Midbrain (tissue), 1 donor: Measurements from ENCODE around the gene PPP1R13B.

ENCODE experiments used
- DNase-seq: peaks from one replicate; lab custom pipeline; 2025; lab: John Stamatoyannopoulos, UW

PPP1R13B gene

DNA sequence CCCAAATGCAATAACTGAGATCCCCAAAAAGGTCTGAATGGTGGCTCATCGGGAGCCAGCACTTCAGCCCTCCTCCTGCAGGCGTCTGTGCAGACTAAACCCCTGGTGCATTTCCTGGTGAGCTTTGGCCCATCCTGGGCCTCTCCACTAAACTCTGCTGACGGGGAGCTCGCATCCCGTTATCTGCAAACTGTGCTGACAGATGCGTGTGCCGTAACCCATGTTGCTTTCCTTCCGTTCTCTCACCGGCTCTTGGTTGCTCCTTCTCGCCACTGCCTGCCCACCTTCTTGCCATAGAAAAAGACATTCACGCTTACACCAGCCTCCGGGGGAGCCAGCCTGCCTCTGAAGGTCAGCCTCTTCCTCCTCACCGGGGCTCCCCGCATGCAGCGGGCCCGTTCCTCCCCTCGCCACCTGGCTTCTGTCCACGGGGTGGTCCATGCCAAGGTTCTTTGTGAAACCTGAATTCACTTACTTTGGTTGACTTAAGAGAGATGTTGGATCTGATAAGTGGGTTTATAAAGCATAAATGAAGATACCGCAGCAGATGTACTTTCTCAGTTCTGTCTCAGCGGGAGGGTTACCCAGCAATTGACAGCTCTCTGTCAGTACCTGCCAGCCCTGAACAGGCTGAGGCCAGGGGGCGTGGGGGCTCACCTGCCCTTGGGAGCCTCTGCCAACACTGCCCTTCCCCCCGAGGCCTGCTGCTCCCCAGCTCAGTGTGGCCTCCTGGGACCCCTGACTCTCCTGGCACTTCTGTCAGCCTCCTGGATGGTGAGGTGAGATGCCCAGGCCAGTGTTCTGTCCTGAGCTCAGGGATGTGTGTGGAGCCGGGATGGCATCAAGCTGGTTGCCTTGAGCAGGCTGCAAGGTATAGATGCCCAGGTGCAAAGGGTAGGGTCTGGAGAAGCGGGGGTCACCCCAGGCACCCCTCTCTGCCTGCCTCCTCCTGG is 117.6 kb downstream of the PPP1R13B start:
- DNase-seq, result no peak

DNA sequence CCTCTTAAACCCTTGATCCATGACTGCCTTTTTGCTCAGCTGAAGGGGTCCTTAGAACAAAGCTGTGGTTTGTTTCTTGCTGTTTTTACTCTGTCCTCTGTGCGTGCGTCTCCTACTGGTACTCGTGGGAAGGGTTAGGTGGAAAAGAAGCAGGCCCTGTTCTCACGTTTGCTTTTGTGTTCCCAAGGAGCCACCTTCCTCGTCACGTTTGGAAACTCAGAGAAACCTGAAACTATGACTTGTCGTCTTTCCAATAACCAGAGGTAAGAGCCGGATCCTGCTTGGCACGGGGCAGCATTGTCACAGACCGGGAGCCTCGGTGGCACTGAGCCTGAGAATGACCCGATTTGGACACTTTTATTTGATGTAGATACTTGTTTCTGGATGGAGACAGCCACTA is 118.7 kb downstream of the PPP1R13B start:
- DNase-seq, result no peak

DNA sequence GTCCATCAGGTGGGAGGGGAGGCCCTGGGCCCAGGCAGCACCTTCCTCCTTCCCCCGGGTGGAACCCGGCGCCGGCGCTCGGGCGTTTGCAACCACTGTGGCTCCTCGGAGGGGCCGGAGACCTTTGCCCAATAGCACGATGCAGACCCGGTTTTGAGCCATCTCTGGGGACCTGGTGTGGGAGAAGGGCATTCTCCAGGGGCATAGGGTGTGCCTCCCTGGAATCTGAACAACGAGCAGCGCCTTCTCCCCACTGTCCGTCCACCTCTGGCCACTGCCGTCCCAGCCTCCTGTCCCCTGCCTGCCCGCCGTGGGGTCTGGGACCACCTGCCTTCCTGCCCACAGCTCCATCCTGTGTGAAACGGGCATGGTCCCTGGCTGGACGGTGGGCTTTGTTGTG is 119.2 kb downstream of the PPP1R13B start:
- no peak for DNase-seq

DNA sequence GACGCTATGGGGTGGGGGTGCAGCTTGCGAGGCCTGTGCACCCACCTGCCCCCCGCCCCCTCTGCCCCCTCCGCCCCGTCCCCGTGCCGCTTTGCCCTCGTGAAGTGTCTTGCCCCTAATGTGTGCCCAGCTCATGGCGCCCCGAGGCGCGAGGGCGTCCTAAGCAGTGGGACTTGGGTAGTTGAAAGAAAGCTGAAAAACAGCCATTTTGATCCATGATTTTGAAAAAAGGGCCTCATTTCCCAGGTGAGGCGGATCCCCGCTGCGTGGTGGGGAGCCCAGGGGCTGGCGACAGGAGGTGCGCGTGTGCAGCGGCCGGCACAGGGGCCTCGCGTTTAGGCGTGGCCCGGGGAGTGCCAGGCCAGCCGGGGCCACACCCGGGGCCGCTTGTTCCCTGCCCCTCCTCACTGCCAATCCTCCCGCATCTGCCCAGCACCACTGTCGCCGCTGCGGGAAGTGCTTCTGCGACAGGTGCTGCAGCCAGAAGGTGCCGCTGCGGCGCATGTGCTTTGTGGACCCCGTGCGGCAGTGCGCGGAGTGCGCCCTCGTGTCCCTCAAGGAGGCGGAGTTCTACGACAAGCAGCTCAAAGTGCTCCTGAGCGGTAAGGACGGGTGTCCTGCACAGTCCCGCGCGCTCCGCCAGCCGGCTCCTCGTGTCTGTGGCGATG is 119.9 kb downstream of the PPP1R13B start:
- DNase-seq, result no peak

DNA sequence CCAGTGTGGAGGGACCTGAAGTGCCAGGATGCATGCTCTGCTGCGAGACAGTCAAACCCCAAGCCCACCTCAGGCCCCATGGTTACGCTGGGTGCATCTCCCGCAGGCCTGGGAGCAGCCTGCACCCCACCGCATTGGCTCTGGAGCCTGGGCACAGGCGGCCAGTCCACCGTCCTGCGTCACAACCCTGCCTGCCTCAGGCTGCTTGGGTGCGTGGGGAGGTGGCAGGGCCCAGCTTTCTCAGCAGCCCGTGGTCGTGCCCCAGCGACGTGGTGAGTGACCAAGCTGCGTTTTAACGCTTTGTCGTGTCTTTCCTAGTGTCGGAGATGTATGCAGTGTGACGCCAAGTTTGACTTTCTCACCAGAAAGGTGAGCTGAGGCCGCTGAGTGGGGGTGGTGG is 120.9 kb downstream of the PPP1R13B start:
- no peak for DNase-seq

DNA sequence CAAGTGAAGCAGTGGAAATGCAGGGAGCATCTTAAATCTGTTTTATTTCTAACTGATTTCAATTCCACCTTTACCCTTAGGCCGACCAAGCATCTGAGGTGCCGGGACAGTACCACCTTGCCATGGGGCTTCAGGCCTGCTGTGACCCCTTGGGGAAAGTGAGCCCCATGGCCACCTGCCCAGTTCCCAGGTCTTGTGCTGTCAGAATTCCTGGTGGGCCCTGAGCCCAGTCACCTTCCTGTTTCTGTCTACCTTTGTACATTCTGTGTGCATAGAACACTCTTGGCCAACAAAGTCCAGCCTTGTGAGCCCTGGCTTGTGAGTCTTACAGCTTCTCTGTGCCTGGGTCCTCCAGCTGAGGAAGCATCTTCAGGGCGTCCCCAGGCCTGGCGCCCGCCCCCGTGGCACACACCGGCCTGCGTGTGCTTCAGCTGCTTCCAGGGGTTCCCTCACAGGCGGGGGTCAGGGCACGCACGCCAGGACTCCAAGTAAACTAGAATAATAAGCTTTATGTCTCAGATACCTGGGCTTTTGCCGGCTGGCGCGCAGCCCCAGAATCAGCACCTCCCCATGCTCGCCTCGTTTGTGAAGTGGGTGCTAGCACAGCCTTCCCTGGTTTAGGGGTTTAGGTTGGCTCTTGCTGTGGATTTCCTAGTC is 121.5 kb downstream of the PPP1R13B start:
- no peak for DNase-seq

DNA sequence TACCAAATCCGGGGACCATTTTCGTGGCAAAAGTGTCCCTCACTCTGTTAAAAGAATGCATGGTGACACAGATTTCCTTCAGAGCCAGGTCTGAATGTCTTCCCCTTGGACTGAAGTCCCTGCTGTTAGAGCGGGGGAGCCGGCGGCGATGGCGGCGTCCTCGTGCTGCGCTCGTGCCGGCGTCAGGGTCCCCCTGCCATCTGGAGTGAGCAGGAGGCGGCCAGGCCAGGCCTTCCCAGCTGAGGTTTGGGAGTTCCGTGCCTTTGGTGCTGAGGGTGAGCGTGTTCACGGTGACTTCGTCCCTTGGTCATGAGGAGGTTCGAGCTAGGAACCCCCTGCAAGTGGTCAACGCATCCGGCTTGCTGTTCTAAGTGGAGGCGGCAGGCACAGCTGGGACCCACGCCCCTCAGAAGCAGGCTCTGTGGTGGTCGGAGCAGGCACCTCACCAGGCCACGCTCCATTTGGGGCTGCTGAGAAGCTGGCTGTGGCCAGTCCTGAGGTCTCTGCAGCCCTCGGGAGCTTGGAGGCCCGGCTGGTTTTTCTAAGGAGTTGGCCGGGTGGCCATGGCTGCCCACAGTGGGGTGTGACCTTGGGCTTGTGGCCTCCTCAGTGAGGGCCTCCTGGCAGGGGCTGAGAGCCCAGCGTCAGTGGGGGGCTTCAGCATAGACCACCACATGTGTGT is 122.2 kb downstream of the PPP1R13B start:
- no peak for DNase-seq

DNA sequence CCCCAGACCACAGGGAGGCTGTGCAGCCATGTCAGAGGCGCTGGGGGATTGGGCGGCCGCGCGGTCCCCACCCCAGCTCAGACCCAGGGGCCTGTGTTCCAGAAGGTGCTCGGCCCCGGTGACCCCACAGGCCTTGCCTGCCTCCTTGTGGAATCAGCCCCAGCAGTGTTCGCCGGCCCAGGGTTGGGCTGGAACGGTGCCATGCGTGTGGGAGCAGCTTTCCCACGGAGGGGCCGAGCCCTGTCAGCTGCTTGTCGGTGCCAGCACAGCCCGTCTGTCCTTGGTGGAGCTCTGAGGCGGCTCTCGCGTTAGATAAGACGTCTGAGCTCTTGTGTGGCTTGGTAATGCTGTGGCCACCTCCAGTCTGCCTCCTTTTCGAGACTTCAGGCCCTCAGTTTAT is 123.3 kb downstream of the PPP1R13B start:
- DNase-seq, result no peak

DNA sequence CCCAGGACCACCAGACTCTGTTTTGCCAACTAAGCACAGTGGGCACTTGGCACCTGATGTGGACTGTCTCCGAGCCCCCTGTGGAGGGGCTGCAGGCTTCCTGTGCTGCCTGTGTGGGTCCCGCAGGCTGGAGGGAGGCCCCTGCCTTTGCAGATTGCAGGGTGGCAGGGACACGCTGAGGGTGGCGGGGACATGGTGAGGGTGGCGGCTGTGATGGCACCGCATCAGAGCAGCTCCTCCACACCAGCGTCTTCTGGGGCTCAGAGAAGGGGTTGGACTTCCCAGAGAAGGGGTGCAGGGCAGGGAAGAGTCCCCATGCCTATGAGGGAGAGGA is 123.7 kb downstream of the PPP1R13B start:
- no peak for DNase-seq

DNA sequence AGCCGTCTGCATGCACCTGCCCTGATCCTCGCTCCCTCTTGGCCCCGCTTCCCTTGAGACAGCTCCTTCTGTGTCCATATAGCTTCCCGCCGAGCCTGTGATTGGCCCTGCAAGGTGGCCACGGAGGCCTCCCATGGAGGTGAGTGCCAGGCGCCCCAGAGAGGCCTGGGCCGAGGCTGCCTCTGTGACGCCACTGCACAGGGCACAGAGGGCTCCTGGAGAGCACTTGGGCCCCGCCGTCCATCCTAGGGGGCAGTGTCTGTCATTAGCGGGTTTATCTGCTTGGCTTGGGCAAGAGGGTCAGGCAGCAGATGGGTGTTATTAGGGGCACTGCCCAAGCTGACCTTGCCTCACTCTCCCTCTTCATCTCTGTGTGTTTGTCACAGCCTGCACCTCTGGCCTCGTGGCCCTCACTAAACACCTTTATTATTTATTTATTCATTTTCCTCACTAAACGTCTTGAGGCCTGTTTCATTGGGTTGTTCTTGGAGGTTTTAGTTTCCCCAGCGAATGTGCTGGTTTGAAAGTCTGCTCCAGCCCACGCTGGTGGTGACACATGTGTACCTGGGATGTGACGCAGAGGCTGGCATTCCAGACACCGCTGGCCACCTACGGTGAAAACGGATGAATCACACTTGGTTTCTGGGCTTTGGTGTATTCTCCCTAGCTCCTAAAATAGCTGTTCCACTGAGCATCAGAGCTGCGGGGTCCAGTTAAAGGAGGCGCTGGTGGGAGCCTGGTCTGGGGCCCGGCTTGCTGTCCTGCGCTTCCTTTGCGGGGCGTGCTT is 125.8 kb downstream of the PPP1R13B start:
- DNase-seq, result no peak

DNA sequence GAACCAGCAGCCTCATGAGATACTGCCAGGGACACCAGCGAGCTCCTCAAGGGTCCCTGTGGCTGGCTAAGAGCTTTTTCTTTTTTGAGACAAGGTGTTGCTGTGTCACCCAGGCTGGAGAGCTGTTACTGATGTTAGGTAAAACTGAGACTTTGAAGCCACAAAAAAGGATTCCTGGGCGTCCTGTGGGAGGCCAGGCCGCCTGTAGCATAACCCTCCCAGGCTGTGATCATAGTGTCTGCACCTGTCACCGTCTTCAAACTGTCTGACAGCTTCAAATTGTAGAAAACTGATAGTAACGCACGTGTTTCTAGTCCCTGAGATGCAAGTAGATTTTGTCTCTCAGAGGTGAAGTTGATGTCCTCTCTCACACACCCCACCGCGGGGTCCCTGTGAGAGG is 127.6 kb downstream of the PPP1R13B start:
- DNase-seq, result no peak

DNA sequence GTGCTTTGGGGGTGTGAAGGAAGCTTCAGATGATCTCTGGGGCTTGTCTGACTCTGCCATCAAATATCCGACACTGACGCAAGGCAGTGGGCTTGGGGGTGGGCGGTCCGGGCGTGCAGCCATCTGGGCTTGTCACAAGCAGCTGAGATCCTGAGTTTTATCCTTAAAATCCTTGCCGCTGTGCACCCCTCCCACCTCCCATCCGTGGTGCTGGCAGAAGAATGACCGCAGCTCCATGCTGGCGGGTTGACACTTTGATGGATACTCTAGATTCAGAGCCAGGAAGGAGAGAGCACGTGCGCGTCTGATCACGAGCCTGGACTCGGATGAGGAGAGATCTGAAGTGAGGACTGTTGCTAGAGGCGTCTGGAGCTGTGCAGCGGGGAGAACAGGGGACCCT is 128.8 kb downstream of the PPP1R13B start:
- DNase-seq, result no peak

DNA sequence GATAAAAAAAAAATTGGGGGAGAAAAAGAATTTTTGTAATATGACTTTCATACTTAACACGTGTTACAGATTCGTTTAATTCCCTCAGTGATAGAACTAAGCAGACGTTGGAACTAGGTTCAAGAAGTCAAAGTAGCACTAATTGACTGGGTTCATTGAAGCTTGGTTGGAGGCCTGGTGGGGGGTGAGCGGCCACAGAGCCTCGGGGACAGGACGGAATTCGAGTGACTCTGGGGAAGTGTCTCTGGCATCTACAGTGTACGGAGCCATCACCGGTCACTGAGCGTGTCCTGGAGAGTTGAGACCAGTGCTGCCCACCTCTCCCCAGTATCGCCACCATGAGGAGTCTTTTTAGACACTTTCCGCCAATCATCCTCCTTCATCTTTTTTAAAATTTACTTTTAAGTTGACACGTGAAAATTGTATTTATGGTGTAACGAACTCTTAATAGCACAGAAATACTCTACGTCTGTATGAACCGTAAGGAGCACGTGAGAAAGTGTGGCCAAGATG is 130.4 kb downstream of the PPP1R13B start:
- no peak for DNase-seq

DNA sequence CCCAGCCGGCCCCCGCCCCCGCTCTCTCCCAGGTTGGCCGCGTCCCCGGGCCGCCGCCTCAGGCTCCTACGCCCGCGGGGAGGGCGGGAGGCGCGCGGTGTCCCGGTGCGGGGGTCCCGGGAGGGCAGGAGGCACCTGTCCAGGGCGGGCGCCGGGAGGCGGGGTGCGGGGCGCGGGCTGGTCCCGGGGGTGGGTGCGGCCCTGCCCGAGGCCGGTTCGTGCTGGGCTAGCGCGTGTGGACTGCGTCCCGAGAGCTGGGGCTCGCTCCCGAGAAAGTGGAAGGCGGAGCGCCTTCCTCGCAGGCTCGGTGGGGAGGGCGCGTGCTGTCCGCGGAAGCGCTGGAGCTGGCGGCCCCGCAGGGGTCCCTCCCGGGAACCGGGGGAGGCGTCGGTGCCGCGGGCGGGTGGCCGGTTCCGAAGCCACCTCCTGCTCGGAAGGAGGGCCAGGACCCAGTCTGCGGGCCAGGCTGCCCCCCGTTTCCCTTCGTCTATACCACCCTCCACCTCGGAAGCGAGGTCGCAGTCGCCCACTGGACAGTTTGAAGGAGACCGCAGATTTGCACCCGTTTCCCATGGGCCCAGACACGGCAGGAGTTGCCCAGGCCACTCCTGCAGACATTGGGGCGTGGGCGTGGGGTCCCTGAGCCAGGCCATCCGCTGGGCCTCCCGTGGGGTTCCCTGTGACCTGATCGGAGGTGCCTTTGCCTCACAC is 131.1 kb downstream of the PPP1R13B start:
- DNase-seq, result peak; percentile 22

DNA sequence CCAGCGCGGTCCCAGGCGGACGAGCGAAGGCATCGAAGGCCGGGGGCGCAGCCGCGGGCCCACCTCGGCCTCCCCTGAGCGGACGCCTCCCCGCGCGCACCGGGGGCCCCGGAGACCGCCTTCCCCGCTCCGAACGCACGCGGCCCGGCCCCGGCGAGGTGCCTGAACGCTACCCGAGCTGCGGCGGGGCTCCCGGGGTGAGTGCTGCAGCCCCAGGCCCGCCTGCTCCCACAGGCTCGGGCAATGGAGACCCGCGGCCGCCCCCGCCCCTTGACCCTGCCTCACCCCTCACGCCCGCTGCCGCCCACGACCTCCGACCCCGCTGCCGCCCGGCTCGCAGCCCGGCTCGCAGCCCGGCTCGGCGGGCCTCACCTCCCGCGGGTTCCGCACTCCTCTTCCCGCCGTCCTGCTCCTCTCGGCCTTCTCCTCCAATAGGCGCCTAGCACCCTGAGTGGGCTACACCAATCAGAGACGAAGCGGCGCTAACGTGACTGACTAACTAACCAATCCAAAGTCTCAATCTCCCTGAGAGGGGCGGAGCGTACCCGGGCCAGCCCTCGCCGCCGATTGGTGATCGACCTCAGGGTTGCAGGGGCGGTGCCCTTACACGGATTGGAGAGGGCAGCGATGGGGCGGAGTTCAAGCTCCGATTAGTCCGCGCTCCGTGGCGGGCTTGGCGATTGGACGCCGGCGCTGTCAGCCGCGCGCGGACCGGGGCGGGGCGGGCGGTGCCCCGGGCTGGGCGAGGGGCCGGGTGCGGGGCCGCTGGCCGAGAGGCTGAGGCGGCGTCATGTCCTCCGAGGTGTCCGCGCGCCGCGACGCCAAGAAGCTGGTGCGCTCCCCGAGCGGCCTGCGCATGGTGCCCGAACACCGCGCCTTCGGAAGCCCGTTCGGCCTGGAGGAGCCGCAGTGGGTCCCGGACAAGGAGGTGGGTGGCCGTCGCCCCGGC is 132.0 kb downstream of the PPP1R13B start, which contains the start of the genes XRCC3 and ZFYVE21:
Gene XRCC3 (minus strand): TSS at position 400 of the 949 bp plus-strand sequence. CDS start 4,364 bp downstream, outside the sequence.
Gene ZFYVE21 (plus strand): TSS at position 759 of the 949 bp plus-strand sequence. CDS start 32 bp downstream, at position 791.
- DNase-seq, result peak; percentile 100

DNA sequence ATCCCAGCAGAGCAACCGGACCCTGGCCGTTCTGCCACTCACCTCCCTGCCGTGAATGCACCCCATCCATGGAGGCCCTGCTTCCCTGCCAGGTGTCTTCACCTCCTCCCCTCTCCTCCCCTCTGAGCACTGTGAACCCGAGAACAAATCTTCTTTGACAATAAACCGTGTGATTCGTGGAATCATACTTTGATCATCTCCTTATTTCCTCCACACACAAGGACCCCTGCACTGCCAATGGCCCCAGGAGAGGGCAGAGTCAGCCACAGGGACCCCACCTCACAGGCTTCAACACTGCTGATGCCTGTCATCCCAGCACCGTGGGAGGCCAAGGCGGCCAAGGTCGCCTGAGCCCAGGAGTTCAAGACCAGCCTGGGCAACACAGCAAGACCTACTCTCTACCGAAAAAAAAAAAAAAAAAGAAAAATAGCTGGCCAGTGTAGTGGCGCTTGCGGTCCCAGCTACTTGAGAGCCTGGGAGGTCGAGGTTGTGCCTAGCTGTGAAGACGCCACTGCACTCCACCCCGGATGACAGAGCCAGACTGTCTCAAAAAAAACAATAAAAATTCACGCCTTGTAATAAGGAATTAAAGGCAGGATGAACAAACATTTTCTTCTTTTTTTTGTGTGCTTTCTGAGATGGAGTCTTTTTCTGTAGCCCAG is 133.2 kb downstream of the PPP1R13B start:
- no peak for DNase-seq

DNA sequence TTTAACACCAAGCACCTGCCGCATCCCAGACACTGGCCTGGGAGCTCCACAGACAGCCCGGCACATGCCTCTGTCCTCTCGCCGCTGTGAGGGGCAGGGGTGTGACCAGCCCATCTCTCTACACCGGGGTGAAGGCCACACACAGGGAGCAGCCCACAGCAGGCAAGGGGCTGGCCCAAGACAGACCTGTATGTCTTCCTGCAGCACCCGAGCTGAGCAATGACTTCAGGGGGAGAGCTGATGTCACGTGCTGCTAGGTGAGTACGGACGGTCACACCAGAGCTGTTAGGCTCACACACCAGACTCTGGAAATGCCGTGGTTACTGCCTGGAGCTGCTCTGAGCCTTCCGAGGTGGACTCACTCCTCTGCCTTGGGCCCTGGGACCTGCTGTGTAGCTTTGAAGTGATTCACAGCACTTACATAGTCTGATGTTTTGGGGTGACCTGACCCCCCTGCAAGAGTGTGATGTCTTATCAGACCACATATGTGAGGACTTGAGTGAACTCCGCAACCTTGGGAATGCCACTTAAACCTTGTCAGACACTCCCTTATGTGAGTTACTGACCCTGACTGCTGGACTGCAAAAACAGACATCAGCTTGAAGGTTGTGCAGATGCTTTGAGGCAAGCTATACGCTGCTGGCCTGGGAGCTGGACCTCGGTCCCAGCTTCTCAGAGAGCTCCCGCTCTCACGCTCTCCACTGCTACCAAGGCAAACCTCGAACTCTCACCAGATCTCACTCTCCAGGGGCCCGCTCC is 133.9 kb downstream of the PPP1R13B start:
- no peak for DNase-seq
